GM18517 (cell line): ENCODE measurements around the gene ZNF45.
A peak's percentile ranks its signal among the peaks of the same experiment; 100 is the strongest.
"Not testable (repeated sequence)": the region's sequence is repeated elsewhere in the genome, so short reads cannot be mapped to it uniquely, and the experiment has no call there.

Experiments used
- ATAC-seq: cut with Tn5 transposase; IDR thresholded peaks from one replicate; pipeline ENCODE4 v1.9.1; 2021; ENCODE audit warnings: mild to moderate bottlenecking, moderate library complexity; ENCODE audit not compliant: unreplicated experiment

Gene ZNF45

GRCh38 chr19:43914051-43914450 is 21.0 kb downstream of the ZNF45 start:
- no peak for ATAC-seq

DNA sequence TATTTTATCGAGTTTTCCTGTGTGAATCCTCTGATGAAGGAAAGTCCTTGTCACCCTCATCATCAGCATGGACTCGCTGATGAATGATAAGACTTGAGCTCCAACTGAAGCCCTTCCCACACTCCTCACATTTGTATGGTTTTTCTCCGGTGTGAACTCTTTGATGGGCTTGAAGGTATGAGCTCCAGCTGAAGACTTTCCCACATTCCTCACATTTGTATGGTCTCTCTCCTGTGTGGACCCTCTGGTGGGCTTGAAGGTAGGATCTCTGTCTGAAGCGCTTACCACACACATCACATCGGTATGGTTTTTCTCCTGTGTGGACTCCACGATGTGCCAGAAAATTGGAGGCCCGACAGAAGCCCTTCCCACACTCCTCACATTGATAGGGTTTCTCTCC is 21.7 kb downstream of the ZNF45 start:
- no peak for ATAC-seq

DNA sequence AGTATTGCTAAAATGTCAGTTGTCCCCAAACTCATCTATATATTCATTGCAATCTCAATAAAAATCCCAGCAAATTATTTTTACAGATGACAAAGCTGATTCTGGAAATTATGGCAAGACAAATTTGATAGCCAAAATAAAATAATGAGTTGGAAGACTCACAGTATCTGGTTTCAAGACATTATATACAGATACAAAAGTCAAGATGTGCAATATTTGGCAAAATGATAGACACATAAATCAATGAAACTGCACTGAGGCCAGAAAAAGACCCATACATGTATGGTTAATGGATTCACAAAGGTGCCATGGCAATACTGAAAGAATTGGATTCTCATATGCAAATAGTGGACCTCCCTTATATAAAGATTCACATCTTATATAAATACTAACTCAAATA is 24.2 kb downstream of the ZNF45 start:
- no peak for ATAC-seq

- ATAC-seq = no peak
Measured at GRCh38 chr19:43908659-43909058, 26.4 kb downstream of the ZNF45 start.

GRCh38 chr19:43906774-43907173 is 28.3 kb downstream of the ZNF45 start:
- no peak for ATAC-seq

DNA sequence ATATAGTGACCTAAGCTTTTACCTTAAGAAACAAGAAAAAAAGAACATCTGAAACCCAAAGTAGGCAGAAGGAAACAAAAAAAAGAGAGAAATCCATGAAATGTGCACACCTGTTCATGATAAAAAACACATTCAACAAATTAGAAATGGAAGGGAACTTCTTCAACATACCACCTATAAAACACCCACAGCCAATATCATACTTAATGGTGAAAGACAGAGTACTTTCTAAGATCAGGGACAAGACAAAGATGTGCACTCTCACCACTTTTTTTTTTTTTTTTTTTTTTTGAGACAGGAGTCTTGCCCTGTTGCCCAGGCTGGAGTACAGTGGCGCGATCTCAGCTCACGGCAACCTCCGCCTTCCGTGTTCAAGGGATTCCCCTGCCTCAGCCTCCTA is 29.2 kb downstream of the ZNF45 start:
- no peak for ATAC-seq

DNA sequence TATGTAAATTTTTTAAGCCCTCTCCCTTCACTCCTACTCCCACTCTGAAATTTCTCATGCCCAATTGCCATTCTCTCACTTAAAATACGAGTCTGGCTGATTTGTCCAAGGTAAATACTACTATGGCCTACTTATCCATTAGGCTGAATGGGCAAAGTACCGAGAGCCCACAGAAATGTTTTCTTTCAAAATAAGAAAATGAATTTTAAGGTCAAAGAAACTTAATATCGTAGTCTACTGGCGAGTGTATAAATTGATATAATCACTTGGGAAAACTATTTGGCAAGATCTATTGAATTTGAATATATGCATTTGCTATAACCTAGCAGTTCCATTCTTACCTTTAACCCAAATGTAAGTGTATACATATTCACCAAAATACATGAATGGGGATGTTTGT is 32.7 kb downstream of the ZNF45 start:
- no peak for ATAC-seq

DNA sequence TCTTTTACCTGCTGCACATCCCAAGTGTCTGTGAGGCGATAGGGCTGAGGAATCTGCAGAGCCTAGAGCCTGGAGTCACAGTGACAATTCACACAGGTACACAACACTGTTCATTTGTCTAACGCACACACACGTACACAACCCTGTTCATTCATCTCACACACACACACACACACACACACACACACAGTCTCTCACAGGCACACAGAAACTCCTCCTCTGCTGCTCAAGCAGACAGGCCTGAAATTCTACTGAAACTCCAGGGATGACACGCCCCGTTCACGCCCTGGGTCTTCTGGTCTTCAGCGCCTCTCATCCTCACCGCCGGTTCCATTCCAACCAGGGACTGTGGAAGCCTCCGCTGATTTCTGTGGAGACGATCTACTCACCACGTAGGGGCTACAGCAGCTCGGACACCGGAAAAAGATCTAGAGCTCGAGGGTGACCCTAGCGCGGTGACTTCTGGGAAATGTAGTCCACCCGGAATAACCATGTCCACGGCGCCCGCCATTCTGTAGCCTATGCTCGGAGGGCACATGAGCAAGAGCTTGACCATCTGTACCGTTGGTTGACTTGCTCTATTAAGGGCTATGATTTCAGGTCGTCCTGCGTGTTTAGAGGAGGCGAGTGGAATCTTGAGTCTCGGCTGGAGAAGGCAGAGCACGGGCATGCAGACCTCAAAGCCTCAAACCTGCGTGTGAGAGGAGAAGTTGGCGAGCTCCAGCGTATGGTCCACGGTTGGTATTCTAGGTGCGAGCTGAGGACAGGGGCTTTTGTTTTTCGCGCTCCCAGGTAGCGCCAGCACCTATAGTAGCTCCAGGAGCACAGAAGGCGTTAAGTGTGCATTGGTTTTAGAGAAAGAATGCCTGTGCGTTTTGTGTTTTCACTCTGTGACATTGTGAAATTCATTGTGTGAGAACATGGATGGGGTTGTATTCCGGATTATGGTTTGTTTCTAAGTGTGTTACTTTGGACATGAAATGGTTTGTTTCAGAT is 33.4 kb downstream of the ZNF45 start:
- peak; percentile 49 for ATAC-seq

- no peak for ATAC-seq
Measured at GRCh38 chr19:43895727-43896308, 39.3 kb downstream of the ZNF45 start.

DNA sequence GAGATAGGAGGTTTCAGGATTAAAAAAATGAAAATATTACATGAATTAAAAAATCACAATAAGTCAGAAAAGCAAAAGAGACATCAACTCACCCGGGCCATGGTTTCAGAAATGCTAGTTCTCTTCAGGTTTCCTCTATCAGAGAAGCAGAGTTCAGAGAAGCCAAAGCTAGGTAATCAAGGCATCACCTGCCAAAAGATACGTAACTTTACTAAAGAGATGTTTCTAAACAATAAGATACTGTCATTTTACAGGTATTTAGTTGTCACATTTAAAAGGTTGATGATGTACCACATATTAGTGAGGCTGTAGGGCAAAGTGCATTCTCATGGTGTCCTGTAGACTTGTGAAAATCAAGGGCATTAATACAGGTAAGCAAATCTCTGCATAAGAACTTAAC is 51.2 kb downstream of the ZNF45 start, which contains the start of gene ZNF404:
ZNF404 (minus strand) TSS at position 101 of the 400 bp plus-strand sequence.
- ATAC-seq = no peak

GRCh38 chr19:43880483-43880882 is 54.6 kb downstream of the ZNF45 start:
- ATAC-seq = no peak

DNA sequence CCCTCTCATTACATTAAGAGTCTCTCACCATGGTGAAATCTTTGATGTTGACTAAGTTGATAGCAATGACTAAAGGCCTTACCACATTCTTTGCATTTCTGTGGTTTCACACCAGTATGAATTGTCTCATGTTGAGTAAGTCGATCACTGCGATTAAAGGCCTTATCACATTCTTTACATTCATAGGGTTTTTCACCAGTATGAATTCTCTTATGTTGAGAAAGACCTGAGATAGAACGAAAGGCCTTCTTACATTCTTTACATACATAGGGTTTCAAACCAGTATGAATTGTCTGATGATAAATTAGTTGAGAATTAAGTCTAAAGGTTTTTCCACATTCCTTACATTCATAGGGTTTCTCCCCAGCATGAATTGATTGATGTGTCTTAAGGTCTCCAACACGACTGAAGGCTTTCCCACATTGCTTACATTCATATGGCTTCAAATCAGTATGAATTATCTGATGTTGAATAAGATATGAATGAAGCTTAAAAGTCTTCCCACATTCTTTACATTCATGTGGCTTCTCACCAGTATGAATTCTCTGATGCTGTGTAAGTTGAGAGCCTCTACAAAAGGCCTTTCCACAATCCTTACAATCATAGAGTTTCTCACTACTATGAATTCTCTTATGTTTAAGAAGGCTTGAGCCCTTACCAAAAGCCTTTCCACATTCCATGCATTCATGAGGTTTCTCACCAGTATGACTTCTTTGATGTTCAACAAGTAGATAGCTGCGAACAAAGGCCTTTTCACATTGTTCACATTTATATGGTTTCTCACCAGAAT is 62.3 kb downstream of the ZNF45 start:
- no peak for ATAC-seq

DNA sequence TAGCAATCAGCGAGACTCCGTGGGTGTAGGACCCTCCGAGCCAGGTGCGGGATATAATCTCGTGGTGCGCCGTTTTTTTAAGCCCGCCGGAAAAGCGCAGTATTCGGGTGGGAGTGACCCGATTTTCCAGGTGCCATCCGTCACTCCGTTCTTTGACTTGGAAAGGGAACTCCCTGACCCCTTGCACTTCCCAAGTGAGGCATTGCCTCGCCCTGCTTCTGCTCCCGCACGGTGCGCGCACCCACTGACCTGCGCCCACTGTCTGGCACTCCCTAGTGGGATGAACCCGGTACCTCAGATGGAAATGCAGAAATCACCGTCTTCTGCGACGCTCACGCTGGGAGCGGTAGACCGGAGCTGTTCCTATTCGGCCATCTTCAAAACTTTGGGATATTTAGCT is 68.2 kb downstream of the ZNF45 start:
- not testable (repeated sequence) for ATAC-seq
